ENCODE measurements around the gene LSM7. TPM values are rescaled to one million over a fixed set of nuclear protein-coding genes. Genes with fewer than 3 reads are reported as not detected.

LSM7 gene
- total RNA-seq, 4 donors from 2014 or later = 57.2 to 140 (median 94.9) TPM

- 75 to 83% methylated on average over 19 of the region's 19 CpGs for WGBS, 2 donors
- no peak overlapping the region for H3K4me3 ChIP-seq (ENCODE audit: low read depth, poor library complexity, severe bottlenecking)
- TF ChIP-seq CTCF (IDR thresholded peaks at IDR 0.05) (no peak), POLR2A (IDR thresholded peaks at IDR 0.05) (no peak)
- DNase-seq (ENCODE audit: low spot score in 2 of 2) = no peak
- intact Hi-C loops (cut with DNase I; ENCODE audit: low total_unique reads) = no loop called here
These were observed 22.0 kb downstream of the LSM7 start for GRCh38 chr19:2306281-2306806.

- TF ChIP-seq CTCF (IDR thresholded peaks at IDR 0.05) (no peak), POLR2A (IDR thresholded peaks at IDR 0.05) (no peak)
- intact Hi-C loops (cut with DNase I; ENCODE audit: low total_unique reads) = no loop called here
- no peak for DNase-seq (ENCODE audit: low spot score in 2 of 2)
These were observed 22.7 kb downstream of the LSM7 start for GRCh38 chr19:2305452-2306280.

GRCh38 chr19:2303211-2303798, 25.1 kb downstream of the LSM7 start:
- intact Hi-C loops (cut with DNase I; ENCODE audit: low total_unique reads) = no loop called here
- DNase-seq (ENCODE audit: low spot score in 2 of 2) = no peak
- TF ChIP-seq POLR2A (IDR thresholded peaks at IDR 0.05) (no peak), CTCF (IDR thresholded peaks at IDR 0.05) (no peak)
- 71 to 74% methylated on average over 23 to 26 of the region's 26 CpGs for WGBS, 2 donors
- H3K4me3 ChIP-seq (ENCODE audit: low read depth, poor library complexity, severe bottlenecking) = no peak overlapping the region

More at GRCh38 chr19:2305452-2306280, 22.7 kb downstream of the LSM7 start:
- 79 to 83% methylated on average over 19 of the region's 19 CpGs for WGBS, 2 donors
- H3K4me3 ChIP-seq (ENCODE audit: low read depth, poor library complexity, severe bottlenecking) = no peak overlapping the region

- intact Hi-C loops (cut with DNase I; ENCODE audit: low total_unique reads) = no loop called here
- no peak for DNase-seq (ENCODE audit: low spot score in 2 of 2)
- TF ChIP-seq CTCF (IDR thresholded peaks at IDR 0.05) (no peak), POLR2A (IDR thresholded peaks at IDR 0.05) (no peak)
- 19 to 27% methylated on average over 31 to 61 of the region's 62 CpGs for WGBS, 2 donors
- no peak overlapping the region for H3K4me3 ChIP-seq (ENCODE audit: low read depth, poor library complexity, severe bottlenecking)
These were observed 25.8 kb downstream of the LSM7 start for GRCh38 chr19:2302319-2303210.

GRCh38 chr19:2300533-2300932, 27.9 kb downstream of the LSM7 start:
- H3K4me3 ChIP-seq (ENCODE audit: low read depth, poor library complexity, severe bottlenecking) = no peak overlapping the region
- intact Hi-C loops (cut with DNase I; ENCODE audit: low total_unique reads) = no loop called here
- no peak for TF ChIP-seq POLR2A (IDR thresholded peaks at IDR 0.05)
- no peak for TF ChIP-seq CTCF (IDR thresholded peaks at IDR 0.05)
- no peak for DNase-seq (ENCODE audit: low spot score in 2 of 2)
- WGBS, 2 donors = 76 to 81% methylated on average over 16 to 17 of the region's 17 CpGs

Measured in lower leg skin (tissue), 4 donors.